A549 (cell line): Measurements from ENCODE around the gene CDCP1. TPM values are rescaled to one million over a fixed set of nuclear protein-coding genes. Genes with fewer than 3 reads are reported as not detected.
A peak's percentile ranks its signal among the peaks of the same experiment; 100 is the strongest.
"Not testable (repeated sequence)": the region's sequence is repeated elsewhere in the genome, so short reads cannot be mapped to it uniquely, and the experiment has no call there.

ENCODE experiments used
- ATAC-seq, 2 experiments: fragments of 200-7000 bp in 1 of 2; fragments of >200 bp in 1 of 2; cut with Nextera tagmentation in 1 of 2; cut with Tn5 transposase in 1 of 2; 3 replicates each; pipeline versions ENCODE4 v1.8.0 to v1.9.1; 2018 to 2020; ENCODE audit warnings: mild to moderate bottlenecking in 1 of 2, moderate library complexity in 1 of 2
- CTCF ChIA-PET: fragments of 300-600 bp; sonication (Branson Sonifier 250); formaldehyde crosslinking; extraction: SDS; loops from one replicate; lab custom pipeline; 2021; ENCODE audit warnings: antibody characterized with exemption, inconsistent platforms; lab: Yijun Ruan, JAX
- POLR2A ChIA-PET: fragments of 350-600 bp; formaldehyde crosslinking; extraction: SDS; loops from one replicate; lab custom pipeline; 2021; ENCODE audit warnings: antibody characterized with exemption, inconsistent platforms; lab: Yijun Ruan, JAX
- DNase-seq, 2 experiments: peaks; one replicate each; pipeline versions ENCODE4 v3.0.0 to v3.0.0-alpha.2; 2011 to 2016; ENCODE audit warnings: low read depth in 1 of 2, low spot score in 1 of 2
- FAIRE-seq: peaks from 2 replicates; lab custom pipeline; 2011; peaks lifted over from hg19 to GRCh38; lab: Jason Lieb, UNC
- H3K27ac ChIP-seq, 2 experiments: fragments of >200 bp; sonication (Bioruptor Twin); formaldehyde crosslinking; 3 replicates each; pipeline ENCODE4 v1.5.1; 2016 to 2017
- H3K4me1 ChIP-seq: fragments of >200 bp; sonication (Bioruptor Twin); formaldehyde crosslinking; 3 replicates; pipeline ENCODE4 v1.6.1; 2016
- H3K4me2 ChIP-seq: fragments of >200 bp; sonication (Bioruptor Twin); formaldehyde crosslinking; 3 replicates; pipeline ENCODE4 v1.6.1; 2016
- H3K4me3 ChIP-seq: fragments of >200 bp; sonication (Bioruptor Twin); formaldehyde crosslinking; 3 replicates; pipeline ENCODE4 v1.5.1; 2016
- H3K9me3 ChIP-seq: fragments of >200 bp; sonication (Bioruptor Twin); formaldehyde crosslinking; 3 replicates; pipeline ENCODE4 v1.6.1; 2016
- ATOH8 ChIP-seq: fragments of 250-450 bp; sonication (Bioruptor Pico); IDR thresholded peaks from 2 replicates; pipeline ENCODE4 v1.5.0; 2020; ENCODE audit warnings: low read depth, mild to moderate bottlenecking, moderate library complexity
- EHF ChIP-seq: fragments of 250-450 bp; sonication (Bioruptor Pico); IDR thresholded peaks from 2 replicates; pipeline ENCODE4 v1.5.0; 2020; ENCODE audit warnings: mild to moderate bottlenecking
- EHMT2 ChIP-seq: fragments of 200-600 bp; sonication (generic); IDR thresholded peaks from 2 replicates; pipeline ENCODE4 v1.6.1; 2016; ENCODE audit warnings: antibody characterized with exemption, low read depth, mild to moderate bottlenecking, moderate library complexity
- ELK1 ChIP-seq: fragments of 150-350 bp; IDR thresholded peaks from 2 replicates; pipeline ENCODE4 v1.6.1; 2014; ENCODE audit warnings: low read depth, mild to moderate bottlenecking, low read length
- EP300 ChIP-seq, 2 experiments: fragments of >200 bp; sonication (Bioruptor Twin); formaldehyde crosslinking; IDR thresholded peaks; 2 replicates in 1 of 2; 3 replicates in 1 of 2; pipeline ENCODE4 v1.6.1; 2016 to 2017
- FOSB ChIP-seq: fragments of 250-450 bp; sonication (Bioruptor Pico); IDR thresholded peaks from 2 replicates; pipeline ENCODE4 v1.5.0; 2020; ENCODE audit warnings: mild to moderate bottlenecking, moderate library complexity
- FOXS1 ChIP-seq: fragments of 250-450 bp; sonication (Bioruptor Pico); IDR thresholded peaks from 2 replicates; pipeline ENCODE4 v1.5.0; 2020; ENCODE audit warnings: mild to moderate bottlenecking, moderate library complexity
- HES2 ChIP-seq: fragments of >200 bp; sonication (Bioruptor Twin); formaldehyde crosslinking; IDR thresholded peaks from 2 replicates; pipeline ENCODE4 v1.6.1; 2016
- HOXA7 ChIP-seq: fragments of 250-450 bp; sonication (Bioruptor Pico); IDR thresholded peaks from 2 replicates; pipeline ENCODE4 v1.5.0; 2020; ENCODE audit warnings: mild to moderate bottlenecking, moderate library complexity
- HOXB13 ChIP-seq: fragments of 250-450 bp; sonication (Bioruptor Pico); IDR thresholded peaks from 2 replicates; pipeline ENCODE4 v1.5.0; 2020; ENCODE audit warnings: low read depth, mild to moderate bottlenecking, moderate library complexity
- JUNB ChIP-seq: fragments of >200 bp; sonication (Bioruptor Twin); formaldehyde crosslinking; IDR thresholded peaks from 2 replicates; pipeline ENCODE4 v1.6.1; 2016
- MAFK ChIP-seq: fragments of 450-650 bp; IDR thresholded peaks from 2 replicates; pipeline ENCODE4 v1.6.1; 2014; ENCODE audit not compliant: partially characterized antibody
- MYC ChIP-seq: IDR thresholded peaks from 2 replicates; pipeline ENCODE4 v1.6.1; 2012; ENCODE audit warnings: mild to moderate bottlenecking, inconsistent platforms, low read length, improper control_type of control experiment, borderline replicate concordance
- NR3C1 ChIP-seq: fragments of >200 bp; sonication (Bioruptor Twin); formaldehyde crosslinking; IDR thresholded peaks from 3 replicates; pipeline ENCODE4 v1.6.1; 2017
- POLR2AphosphoS2 ChIP-seq: conservative IDR thresholded peaks from 2 replicates; pipeline ENCODE4 v1.6.1; 2012; ENCODE audit warnings: low read length, improper control_type of control experiment, inconsistent platforms
- SMC3 ChIP-seq: fragments of >200 bp; sonication (Bioruptor Twin); formaldehyde crosslinking; IDR thresholded peaks from 3 replicates; pipeline ENCODE4 v1.6.1; 2018; ENCODE audit warnings: inconsistent platforms
- SREBF2 ChIP-seq: fragments of 450-650 bp; IDR thresholded peaks from 2 replicates; pipeline ENCODE4 v1.6.1; 2014; ENCODE audit warnings: mild to moderate bottlenecking, moderate library complexity
- TP53 ChIP-seq: fragments of 250-450 bp; sonication (Bioruptor Pico); IDR thresholded peaks from 2 replicates; pipeline ENCODE4 v1.5.0; 2021; ENCODE audit warnings: mild to moderate bottlenecking, moderate library complexity
- USF2 ChIP-seq: fragments of 450-650 bp; IDR thresholded peaks from 2 replicates; pipeline ENCODE4 v1.6.1; 2014; ENCODE audit warnings: antibody characterized with exemption
- ZNF302 ChIP-seq: fragments of 250-450 bp; sonication (Bioruptor Pico); IDR thresholded peaks from 2 replicates; pipeline ENCODE4 v1.9.0; 2021; ENCODE audit warnings: inconsistent platforms, mild to moderate bottlenecking, moderate library complexity
- WGBS: methylation state at CpG from one replicate; pipeline ENCODE4 v1.1.6; 2017; ENCODE audit errors: missing lambda C conversion rate; 5-methylcytosine and 5-hydroxymethylcytosine counted together
- polyA plus RNA-seq, 4 experiments: library from polyadenylated mRNA; depleted of rRNA in 3 of 4; stranded (reverse); fragments of >200 nt; fragmentation: RNase III in 1 of 4; extraction: RNeasy Plus Mini Kit Qiagen cat#74134 plus additional on column Dnase treatment in 1 of 4; gene quantifications; 2 replicates in 3 of 4; 3 replicates in 1 of 4; pipeline ENCODE4 v1.2.3, GENCODE V29; 2011 to 2017

The CDCP1 gene
- polyA plus RNA-seq, 2 of the 4 experiments (the other 2 are of a cell fraction), result 3.0 to 9.9 TPM

GRCh38 chr3:45143673-45144671 lies 2.2 kb downstream of the CDCP1 start:
- ATAC-seq (no peak), DNase-seq (no peak), FAIRE-seq (no peak)
- no peaks in the 10 kb centered on the region for H3K9me3 ChIP-seq
- 88% methylated on average over 6 of the region's 6 CpGs for WGBS
- no peak overlapping the region for H3K4me3 ChIP-seq
- 0 out of 6 replicates have a peak overlapping the region, but pooled peaks of 1 of the 2 experiments have one; percentile 9 for H3K27ac ChIP-seq
- H3K4me1 ChIP-seq, result 0 out of 3 replicates have a peak, but pooled peaks cover 5% of the 10 kb centered on the region
- CTCF ChIA-PET, result interaction anchor here (1.3 to 2.4 kb wide), 4 partner anchors 8 to 78 kb away, joined by 3 to 9 read pairs (median 4); no protein-coding TSS in a partner anchor
- no peak overlapping the region; the same call in 2 of the 3 replicates for H3K4me2 ChIP-seq
- TF ChIP-seq TP53 (CRISPR knock-in tag), result no peak
- no peak for TF ChIP-seq FOXS1 (CRISPR knock-in tag)
- no peak for TF ChIP-seq ZNF302 (CRISPR knock-in tag)
- no peak for TF ChIP-seq HOXA7 (CRISPR knock-in tag)
- no peak for TF ChIP-seq ATOH8 (CRISPR knock-in tag)
- TF ChIP-seq SMC3, result no peak
- TF ChIP-seq JUNB, result no peak
- TF ChIP-seq FOSB, result no peak
- no peak for TF ChIP-seq HOXB13
- TF ChIP-seq EP300 (IDR thresholded peaks at IDR 0.05), result no peak
- TF ChIP-seq HES2, result no peak
- no peak for TF ChIP-seq MYC
- no peak for TF ChIP-seq EHMT2
- TF ChIP-seq MAFK, result no peak
- TF ChIP-seq USF2, result no peak
- no peak for TF ChIP-seq EHF (CRISPR knock-in tag)
- POLR2A ChIA-PET, result no interaction called here

- H3K4me1 ChIP-seq, POLR2A ChIA-PET, H3K4me3 ChIP-seq, DNase-seq, FAIRE-seq, ATAC-seq, H3K27ac ChIP-seq, H3K4me2 ChIP-seq, H3K9me3 ChIP-seq: not testable (repeated sequence)
- CTCF ChIA-PET, result interaction anchor here (1.3 kb wide), 1 partner anchor 70 kb away, joined by 6 read pairs; no protein-coding TSS in a partner anchor
- 78% methylated on average over 4 of the region's 4 CpGs for WGBS
Observed at GRCh38 chr3:45140770-45141155, 5.4 kb downstream of the CDCP1 start.

GRCh38 chr3:45140141-45140769 lies 5.9 kb downstream of the CDCP1 start:
- FAIRE-seq (no peak), ATAC-seq (no peak)
- Histone ChIP-seq H3K4me2 (no peak overlapping the region), H3K9me3 (no peaks in the 10 kb centered on the region), H3K4me1 (0 out of 3 replicates have a peak, but pooled peaks cover 8% of the 10 kb centered on the region), H3K27ac (peak overlapping the region in 1 of 2 experiments; percentile 70; a peak in 2 of 6 replicates)
- CTCF ChIA-PET, result interaction anchor here (0.8 to 2.3 kb wide), 3 partner anchors 13 to 102 kb away, joined by 3 to 8 read pairs (median 6); no protein-coding TSS in a partner anchor
- TF ChIP-seq ELK1 (no peak), NR3C1 (no peak), POLR2AphosphoS2 (no peak), SREBF2 (no peak)
- TF ChIP-seq, all 56 proteins: peak for 0
- 64% methylated on average over 8 of the region's 8 CpGs for WGBS
- H3K4me3 ChIP-seq, result no peak overlapping the region
- POLR2A ChIA-PET, result no interaction called here
- DNase-seq, result no peak
